GM21737 (cell line): ENCODE data around the gene LIPC.

Experiments
- ATAC-seq: cut with Tn5 transposase; IDR thresholded peaks from one replicate; pipeline ENCODE4 v1.9.1; 2021; ENCODE audit warnings: mild to moderate bottlenecking, moderate library complexity; ENCODE audit not compliant: unreplicated experiment

LIPC gene

GRCh38 chr15:58405865-58406264 is 25.9 kb upstream of the LIPC start:
- ATAC-seq: no peak

DNA sequence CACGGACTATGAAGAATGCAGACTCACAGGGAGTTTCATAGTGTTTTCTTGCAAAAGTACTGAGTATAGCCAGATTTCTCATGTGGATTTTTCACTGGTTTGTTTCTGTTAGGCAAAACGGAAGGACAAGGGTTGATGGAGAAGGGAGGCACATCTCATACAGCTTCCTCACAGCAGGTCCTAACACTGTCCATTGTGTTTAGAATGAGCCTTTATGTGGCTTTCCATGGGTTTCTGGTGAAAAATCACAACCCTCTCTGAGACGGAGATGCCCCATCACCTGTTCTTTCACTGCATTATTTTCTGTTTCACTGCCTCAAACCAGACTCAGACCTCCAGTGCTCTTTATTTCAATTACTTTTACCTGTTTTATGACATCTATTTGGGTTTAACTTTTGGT is 25.0 kb upstream of the LIPC start:
- no peak for ATAC-seq

DNA sequence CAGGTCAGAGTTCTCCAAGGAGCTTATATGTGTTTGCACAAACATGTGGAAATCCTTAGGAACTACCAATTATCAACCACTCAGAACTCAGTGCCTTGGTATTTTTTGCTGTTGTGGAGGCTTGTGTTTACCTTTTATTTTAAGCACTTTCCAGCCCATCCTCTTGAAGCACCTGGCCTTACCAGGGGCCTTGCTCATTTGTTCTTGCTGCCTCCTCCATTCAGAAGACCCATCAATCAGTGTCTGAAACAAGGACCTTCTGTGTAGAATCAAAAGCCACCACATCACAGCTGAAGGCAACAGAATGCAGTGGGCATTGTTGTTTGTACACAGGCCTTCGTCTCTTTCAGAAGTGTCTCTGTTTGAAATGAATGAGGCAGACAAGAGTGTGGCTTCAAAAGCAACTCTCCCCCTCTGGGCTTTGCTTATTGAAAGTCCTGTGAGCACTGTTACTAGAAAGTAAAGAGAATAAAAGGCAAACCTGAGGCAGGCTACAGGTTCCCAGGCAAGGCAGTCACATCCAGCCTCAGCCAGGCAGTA is 24.5 kb upstream of the LIPC start:
- ATAC-seq: no peak

DNA sequence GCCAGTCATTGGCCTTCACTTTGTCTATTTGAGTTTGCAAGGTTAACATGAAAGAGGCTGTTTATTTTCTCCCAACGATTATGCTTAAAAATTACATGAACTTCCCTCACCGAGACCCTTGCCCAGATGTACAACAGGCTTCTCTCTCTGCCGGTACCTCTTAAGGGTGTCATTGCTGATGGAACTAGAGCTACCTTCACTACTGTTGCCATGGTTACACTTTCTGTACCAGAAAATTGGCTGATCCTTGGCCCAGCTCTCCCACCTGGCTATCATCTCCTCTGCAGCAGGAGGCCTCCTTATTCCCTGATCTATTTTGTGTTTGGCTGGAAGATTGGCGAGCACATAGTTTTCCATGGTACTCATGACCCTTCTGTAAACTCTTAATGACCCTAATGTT is 24.0 kb upstream of the LIPC start:
- no peak for ATAC-seq

DNA sequence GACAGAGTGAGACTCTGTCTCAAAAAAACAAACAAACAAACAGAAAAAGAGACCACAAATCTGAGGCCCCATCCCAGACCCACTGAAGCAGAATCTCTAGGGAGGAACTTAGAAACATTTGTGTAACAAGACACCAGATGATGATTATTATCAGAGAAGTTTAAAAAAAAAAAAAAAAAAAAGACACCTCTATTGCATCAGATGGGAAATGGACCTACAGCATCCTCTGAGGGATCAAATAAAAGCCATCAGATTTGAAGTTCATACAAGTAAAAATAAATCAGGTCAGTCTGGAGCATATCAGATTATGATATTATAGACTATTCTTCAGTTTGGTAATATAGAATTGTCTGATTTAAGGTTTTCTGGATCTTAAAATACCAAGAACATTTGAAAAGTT is 21.9 kb upstream of the LIPC start:
- no peak for ATAC-seq

GRCh38 chr15:58410353-58410752 is 21.4 kb upstream of the LIPC start:
- ATAC-seq: no peak

- no peak for ATAC-seq
Observed at GRCh38 chr15:58413253-58413652, 18.5 kb upstream of the LIPC start.

DNA sequence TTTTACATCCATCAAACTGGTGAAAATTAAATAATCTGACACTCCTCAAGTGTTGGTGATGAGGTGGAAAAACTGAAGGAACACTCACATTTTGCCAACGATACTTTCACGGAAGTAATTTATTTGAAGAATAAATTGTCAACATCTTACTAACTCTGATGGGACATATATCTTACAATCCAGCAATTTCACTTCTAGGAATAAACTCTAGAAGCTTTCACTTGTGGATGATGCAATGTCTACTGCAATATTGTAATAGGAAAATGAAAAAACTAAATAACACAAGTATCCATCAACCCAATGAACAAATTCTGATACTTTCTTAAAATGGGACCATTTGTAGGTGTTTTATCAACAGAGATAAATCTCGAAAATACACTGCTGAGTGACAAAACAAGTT is 16.2 kb upstream of the LIPC start:
- no peak for ATAC-seq

DNA sequence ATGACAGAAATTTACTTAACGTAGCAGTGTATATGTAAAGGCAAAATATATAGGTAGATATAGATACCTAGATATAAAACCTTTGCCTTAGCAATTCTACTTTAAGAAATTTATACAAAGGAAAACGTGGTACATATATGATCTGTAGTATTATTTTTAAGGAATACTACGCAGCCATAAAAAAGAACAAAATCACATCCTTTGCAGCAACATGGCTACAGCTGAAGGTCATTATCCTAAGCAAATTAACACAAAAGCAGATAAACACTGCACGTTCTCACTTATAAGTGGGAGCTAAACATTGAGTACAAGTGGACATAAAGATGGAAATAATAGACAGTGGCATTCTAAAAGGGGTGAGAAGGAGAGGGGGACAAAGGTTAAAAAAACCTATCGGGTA is 14.8 kb upstream of the LIPC start:
- ATAC-seq: no peak

GRCh38 chr15:58418135-58418534 is 13.7 kb upstream of the LIPC start:
- ATAC-seq: no peak

GRCh38 chr15:58419803-58420524 is 11.8 kb upstream of the LIPC start:
- ATAC-seq: no peak

GRCh38 chr15:58420579-58421043 is 11.2 kb upstream of the LIPC start:
- ATAC-seq: no peak

DNA sequence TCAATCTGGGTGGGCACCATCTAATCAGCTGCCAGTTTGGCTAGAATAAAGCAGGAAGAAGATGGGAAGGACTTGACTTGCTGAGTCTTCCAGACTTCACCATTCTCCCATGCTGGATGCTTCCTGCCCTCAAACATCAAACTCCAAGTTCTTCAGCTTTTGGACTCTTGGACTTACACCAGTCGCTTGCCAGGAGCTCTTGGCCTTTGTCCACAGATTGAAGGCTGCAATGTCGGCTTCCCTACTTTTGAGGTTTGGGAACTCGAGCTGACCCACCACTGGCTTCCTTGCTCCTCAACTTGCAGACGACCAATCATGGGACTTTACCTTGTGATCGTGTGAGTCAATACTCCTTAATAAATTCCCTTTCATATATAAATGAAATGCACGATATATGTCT is 8.6 kb upstream of the LIPC start:
- no peak for ATAC-seq

DNA sequence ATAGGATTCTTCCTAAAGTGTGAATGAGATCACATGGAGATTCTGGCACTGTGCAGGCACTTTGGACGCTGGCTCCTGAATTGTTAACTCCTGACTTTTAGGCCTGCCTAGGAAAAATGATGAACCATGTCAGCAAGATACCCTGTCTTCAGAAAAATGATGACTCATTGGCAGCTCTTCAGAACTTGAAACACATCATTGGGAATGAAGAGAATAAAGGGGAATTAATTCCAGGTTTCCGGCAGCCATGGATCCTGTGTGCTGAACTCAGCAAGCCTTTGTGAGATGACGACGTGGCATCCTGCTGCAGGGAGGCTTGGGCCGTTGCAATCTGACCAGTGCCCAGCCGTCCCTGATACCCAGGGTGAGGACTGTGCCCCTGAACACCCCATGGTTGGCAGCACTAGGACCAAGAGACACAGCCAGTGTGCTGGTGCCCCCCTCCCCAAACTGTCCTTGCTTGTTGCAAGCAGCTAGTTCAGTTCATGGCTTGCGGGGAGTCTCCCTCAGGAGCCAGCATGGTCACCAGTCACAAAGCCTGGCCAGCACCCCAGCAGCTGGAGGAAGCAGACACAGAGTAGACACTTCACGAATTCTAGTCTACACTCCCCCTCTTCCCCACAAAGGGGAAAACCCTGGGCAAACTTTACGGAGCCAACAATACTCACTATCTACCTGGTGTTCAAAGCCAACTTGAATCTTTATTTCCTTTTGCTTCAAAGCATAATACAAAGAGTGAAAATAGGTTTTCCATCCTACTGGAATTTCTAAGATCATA is 7.8 kb upstream of the LIPC start:
- no peak for ATAC-seq

DNA sequence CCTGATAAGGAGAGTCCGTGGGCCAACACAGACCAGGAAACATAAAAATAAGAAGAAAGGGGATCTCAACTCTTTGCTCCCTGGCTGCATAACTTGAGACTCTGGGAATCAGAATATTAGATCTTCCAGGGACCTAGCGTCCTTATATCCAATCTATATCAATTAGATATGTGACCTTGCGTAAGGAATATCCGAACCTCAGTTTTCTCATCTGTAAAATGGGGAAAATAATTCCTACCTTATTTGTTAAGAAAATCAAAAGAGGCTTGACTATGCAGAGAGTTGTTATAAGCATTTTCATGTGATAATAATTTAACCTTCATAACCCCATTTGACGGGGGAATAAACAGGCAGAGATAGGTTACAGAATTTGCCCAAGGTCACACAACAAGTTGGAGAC is 7.1 kb upstream of the LIPC start:
- no peak for ATAC-seq

- no peak for ATAC-seq
Observed at GRCh38 chr15:58425185-58425584, 6.6 kb upstream of the LIPC start.

DNA sequence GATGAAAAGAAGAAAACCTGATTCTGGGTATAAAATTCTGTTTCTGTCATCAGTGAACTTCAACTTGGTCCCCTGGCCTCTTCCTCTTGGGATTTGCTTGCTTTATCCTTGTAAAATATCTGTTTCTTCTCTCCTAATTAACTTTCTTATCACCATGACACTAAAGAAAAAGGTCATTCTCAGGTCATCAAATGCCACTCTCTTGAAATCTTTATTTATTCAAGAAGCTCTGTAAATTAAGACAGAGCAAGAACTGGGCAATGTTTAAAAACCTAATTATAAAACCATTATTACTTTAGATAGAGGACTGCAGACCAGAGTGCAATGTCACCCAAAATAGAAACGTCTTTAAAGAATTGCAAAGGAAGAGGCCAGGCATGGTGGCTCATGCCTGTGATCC is 6.0 kb upstream of the LIPC start:
- ATAC-seq: no peak

DNA sequence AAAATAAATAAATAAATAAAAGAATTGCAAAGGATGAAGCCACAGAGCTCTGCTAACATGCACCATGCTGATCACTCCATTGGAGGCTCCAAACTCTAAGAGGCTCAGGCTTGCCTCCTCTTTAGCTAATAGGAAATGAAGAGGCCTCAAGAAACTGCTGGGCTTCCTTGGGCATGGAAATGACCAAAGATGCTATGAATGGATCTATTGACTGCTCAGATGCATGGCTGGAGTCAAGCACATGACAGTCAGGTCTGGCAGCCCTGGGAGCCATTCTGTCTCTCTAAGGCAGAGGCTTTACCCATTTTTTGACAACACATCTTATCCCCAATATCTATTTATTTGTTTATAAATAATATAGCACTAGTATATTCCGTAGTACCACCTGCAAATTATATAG is 5.3 kb upstream of the LIPC start:
- no peak for ATAC-seq

GRCh38 chr15:58427987-58428386 is 3.8 kb upstream of the LIPC start:
- ATAC-seq: no peak

DNA sequence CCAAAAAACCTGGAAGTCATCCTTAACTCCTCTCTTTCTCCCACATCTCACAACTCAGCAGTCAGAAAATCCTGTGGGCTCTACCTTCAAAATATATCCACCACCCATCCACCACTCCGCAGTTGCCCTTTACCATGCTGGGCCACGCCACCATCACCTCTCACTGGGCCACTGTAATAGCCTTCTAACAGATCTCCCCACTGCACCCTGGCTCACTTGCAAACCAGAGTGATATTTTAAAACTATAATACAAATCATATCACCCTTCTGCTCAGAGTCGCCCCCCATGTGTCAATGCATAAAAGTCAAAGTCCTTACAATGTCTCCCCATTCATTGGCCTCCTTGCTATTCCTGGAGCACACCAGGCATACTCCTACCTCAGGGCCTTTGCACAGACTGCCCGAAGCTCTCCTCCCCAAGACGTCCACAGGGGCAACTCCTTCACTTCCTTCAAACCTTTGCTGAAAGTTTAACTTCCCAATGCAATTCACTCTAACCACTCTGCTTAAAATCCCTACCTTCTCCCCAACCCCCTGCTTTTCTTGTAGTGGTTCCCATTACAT is 1.5 kb upstream of the LIPC start:
- ATAC-seq: no peak

DNA sequence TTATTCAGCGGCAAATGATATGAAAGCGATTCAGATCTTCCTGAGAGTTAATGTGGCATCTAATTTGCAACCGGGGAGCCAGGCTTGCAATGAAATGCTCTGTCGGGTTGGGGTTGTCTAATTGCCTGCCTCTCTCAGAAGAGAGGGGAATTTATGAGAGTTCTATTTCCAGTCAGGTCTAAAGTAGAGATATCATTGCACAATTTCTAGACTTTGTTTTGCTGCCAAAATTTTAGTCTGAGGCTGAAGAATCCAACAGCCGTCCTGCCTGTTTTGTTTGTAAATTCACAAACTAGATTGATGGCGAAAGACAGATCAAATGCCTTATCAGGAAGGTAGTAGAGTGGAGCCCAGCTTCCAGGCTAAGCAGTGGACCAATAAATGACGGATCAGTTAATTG is 610 bp downstream of the LIPC start:
- no peak for ATAC-seq
